RWPE2 (cell line): Measurements from ENCODE around the gene EGFR.

Experiments
- ATAC-seq: fragments of 200-7000 bp; cut with Tn5 transposase; 3 replicates; pipeline ENCODE4 v1.9.1; 2021; ENCODE audit warnings: low read depth
- DNase-seq: peaks from one replicate; pipeline ENCODE4 v3.0.0-alpha.2; 2020; ENCODE audit warnings: low spot score
- H3K27ac ChIP-seq: fragments of 450-650 bp; 2 replicates; pipeline ENCODE4 v1.5.1; 2017; ENCODE audit warnings: mild to moderate bottlenecking; ENCODE audit not compliant: poor library complexity, severe bottlenecking
- H3K27me3 ChIP-seq: fragments of 250-450 bp; sonication (Bioruptor Pico); 2 replicates; pipeline ENCODE4 v1.5.1; 2021; ENCODE audit warnings: mild to moderate bottlenecking, moderate library complexity; ENCODE audit not compliant: insufficient read depth, poor library complexity, severe bottlenecking
- H3K36me3 ChIP-seq: fragments of 250-450 bp; sonication (Bioruptor Pico); 2 replicates; pipeline ENCODE4 v1.5.1; 2020; ENCODE audit warnings: low read depth, mild to moderate bottlenecking, moderate library complexity
- H3K4me1 ChIP-seq: fragments of 250-450 bp; sonication (Bioruptor Pico); 2 replicates; pipeline ENCODE4 v1.5.1; 2021; ENCODE audit warnings: mild to moderate bottlenecking, moderate library complexity; ENCODE audit not compliant: insufficient read depth, poor library complexity, severe bottlenecking
- H3K4me3 ChIP-seq: fragments of 250-450 bp; sonication (Bioruptor Pico); 2 replicates; pipeline ENCODE4 v1.5.1; 2021; ENCODE audit warnings: mild to moderate bottlenecking, moderate library complexity; ENCODE audit not compliant: severe bottlenecking
- H3K9me3 ChIP-seq: fragments of 250-450 bp; sonication (Bioruptor Pico); 2 replicates; pipeline ENCODE4 v1.5.1; 2021; ENCODE audit warnings: mild to moderate bottlenecking, moderate library complexity; ENCODE audit not compliant: severe bottlenecking
- CTCF ChIP-seq: fragments of 450-650 bp; IDR thresholded peaks from one replicate; pipeline ENCODE4 v1.5.1; 2017; ENCODE audit warnings: mild to moderate bottlenecking, moderate library complexity; ENCODE audit not compliant: poor library complexity, severe bottlenecking

Gene EGFR

GRCh38 chr7:55023841-55024505 lies 5.2 kb downstream of the EGFR start:
- Histone ChIP-seq H3K27me3 (no peaks in the 10 kb centered on the region), H3K27ac (peak overlapping the region; percentile 94), H3K36me3 (peaks cover 94% of the 10 kb centered on the region), H3K4me1 (peaks cover 60% of the 10 kb centered on the region), H3K4me3 (no peak overlapping the region), H3K9me3 (no peaks in the 10 kb centered on the region)
- no peak for TF ChIP-seq CTCF
- ATAC-seq (no peak), DNase-seq (no peak)

GRCh38 chr7:55024776-55025175 lies 6.0 kb downstream of the EGFR start:
- no peak for DNase-seq
- peaks cover 98% of the 10 kb centered on the region for H3K36me3 ChIP-seq
- H3K4me1 ChIP-seq, result peaks cover 68% of the 10 kb centered on the region
- peak overlapping the region; percentile 94 for H3K27ac ChIP-seq
- H3K27me3 ChIP-seq, result no peaks in the 10 kb centered on the region
- no peak overlapping the region for H3K4me3 ChIP-seq
- ATAC-seq, result no peak
- no peaks in the 10 kb centered on the region for H3K9me3 ChIP-seq
- no peak for TF ChIP-seq CTCF

GRCh38 chr7:55026086-55026790 lies 7.4 kb downstream of the EGFR start:
- no peaks in the 10 kb centered on the region for H3K9me3 ChIP-seq
- H3K4me1 ChIP-seq, result peaks cover 82% of the 10 kb centered on the region
- H3K4me3 ChIP-seq, result no peak overlapping the region
- peaks cover 98% of the 10 kb centered on the region for H3K36me3 ChIP-seq
- peak overlapping the region; percentile 94 for H3K27ac ChIP-seq
- no peak for TF ChIP-seq CTCF
- no peaks in the 10 kb centered on the region for H3K27me3 ChIP-seq
- DNase-seq (no peak), ATAC-seq (no peak)

- no peak overlapping the region for H3K4me3 ChIP-seq
- peak overlapping the region; percentile 94 for H3K27ac ChIP-seq
- peaks cover 89% of the 10 kb centered on the region for H3K4me1 ChIP-seq
- H3K9me3 ChIP-seq, result no peaks in the 10 kb centered on the region
- no peaks in the 10 kb centered on the region for H3K27me3 ChIP-seq
- peak; percentile 37 for ATAC-seq
- DNase-seq, result no peak
- H3K36me3 ChIP-seq, result peaks cover 98% of the 10 kb centered on the region
- no peak for TF ChIP-seq CTCF
These were observed 8.2 kb downstream of the EGFR start for GRCh38 chr7:55026867-55027490.
